Stimulated activated CD8-positive, alpha-beta memory T cell treated with anti-CD3 and anti-CD28 coated beads, Interleukin-4, amount 100 ng/mL, for 24 hours (primary cell): ENCODE data around the gene FTHL17.

ENCODE experiments used
- DNase-seq: peaks from one replicate; pipeline ENCODE4 v3.0.0-alpha.2; 2020; ENCODE audit warnings: low read depth

FTHL17 gene

DNA sequence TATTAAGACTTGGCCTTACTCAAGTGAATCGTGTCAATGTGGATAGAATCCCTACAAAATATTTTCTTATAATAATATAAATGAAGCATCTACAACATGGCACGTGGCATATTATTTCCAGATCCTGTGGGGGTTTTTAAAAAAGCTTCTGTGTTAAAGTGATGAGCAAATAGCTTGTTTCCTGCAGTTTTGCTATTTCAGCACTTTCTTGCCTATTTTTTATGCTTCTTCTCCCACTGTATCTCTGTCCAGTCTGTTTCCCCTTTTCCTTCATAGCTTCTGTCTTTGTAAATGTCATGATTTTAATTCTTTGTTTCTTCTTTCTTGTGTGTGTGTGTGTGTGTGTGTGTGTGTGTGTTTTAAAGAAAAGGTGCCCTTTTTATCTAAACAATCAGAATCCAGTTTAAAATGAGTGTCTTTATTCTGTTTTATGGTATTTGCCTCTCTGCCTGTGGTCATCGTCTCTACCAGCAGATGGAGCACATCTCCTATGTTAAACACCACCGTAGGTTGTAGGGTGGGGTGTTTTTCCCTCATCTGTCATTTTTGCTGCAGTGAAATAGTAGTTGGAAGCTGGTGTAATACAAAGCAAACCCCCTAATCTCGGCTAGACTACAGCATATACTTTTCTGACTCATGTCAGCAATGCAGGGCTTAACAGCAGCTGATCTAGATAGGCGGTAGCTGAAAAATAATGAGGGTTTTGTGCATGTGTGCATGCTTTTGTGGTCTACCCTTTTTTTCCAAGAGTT, 33.1 kb downstream of the FTHL17 start:
- DNase-seq: no peak

DNA sequence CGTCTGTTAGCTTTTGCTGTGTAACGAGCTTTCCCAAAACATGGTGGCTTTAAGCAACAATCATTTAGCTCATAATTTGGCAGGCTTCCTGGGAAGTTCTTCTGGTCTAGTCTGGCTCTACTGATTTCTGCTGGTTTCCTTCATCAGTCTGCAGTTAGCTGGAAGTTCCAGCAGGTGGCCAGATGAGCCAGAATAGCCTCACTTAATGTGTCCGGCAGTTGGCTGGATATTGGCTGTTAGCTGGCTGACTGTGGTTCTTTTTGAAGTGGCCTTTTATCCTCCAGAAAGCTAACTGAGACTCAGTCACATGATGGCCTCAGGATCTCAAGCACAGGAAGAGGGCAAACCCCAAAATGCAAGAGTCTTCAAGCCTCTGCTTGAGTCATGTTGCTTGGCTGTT, 34.9 kb downstream of the FTHL17 start:
- no peak for DNase-seq

DNA sequence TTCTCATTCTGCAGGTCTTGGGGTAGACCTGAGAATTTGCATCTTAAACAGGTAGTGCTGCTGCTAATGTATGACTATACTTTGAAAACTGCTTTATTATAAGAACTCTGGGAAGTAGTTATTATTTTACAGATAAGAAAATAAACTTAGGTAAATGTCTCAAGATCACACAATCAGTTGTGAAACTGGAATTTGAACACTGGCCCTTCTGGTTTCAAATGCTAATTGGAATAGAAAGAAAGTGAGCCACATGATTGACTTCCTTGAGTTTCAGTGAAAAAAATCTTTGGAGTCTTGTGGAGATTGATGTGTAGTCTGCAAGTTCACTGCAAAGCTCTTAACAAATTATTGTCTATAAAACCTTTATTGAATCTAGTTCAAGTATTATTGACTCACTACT, 44.5 kb downstream of the FTHL17 start:
- DNase-seq: no peak

DNA sequence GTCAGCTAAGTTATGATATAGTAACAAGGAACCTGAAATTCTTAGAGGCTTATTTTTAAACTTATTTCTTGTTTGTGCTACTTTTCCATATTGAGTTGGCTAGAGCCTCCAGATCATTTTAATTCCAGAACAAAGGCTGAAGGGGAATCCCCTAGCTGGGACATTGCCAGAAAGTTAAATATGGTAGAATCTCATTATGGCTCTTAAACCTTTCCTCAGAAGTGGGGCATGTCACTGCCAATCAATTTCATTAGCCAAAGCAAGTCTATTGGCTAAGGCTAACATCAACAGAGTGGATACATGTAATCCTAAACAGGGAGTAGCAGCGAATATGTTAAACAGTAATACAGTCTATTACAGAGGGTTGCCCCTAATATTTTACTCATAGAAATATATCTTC, 47.0 kb downstream of the FTHL17 start:
- DNase-seq: no peak

DNA sequence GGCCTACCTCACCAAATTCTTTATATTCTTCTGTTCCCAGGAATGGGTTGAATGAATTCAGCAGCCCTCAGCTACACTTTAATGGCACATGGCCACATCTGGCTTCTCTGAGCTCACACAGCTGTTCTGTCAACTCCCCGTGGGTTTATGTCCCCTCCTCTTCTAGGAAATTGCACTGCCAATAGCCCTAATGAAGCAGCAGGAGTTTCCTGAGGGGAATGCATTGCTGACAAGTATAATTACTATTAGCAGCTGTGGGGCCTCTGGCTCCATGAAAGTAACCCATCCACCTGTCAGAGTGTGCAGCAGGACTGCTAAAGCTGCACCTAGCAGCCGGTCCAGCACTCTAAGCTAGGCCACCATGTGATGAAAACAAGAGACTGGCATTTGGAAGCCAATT, 50.3 kb downstream of the FTHL17 start:
- DNase-seq: no peak
